Vagina (tissue), 2 donors: ENCODE results near the gene ABCA10. TPM values are rescaled to one million over a fixed set of nuclear protein-coding genes. Genes with fewer than 3 reads are reported as not detected.

Experiments
- DNase-seq, 2 donors: peaks; one replicate each; pipeline ENCODE4 v3.0.0-alpha.2; 2017; ENCODE audit errors: extremely low spot score in 2 of 2
- H3K27ac ChIP-seq: fragments of 200-600 bp; sonication (generic); one replicate; pipeline ENCODE4 v1.5.1; 2019
- H3K27me3 ChIP-seq: fragments of 200-600 bp; sonication (generic); one replicate; pipeline ENCODE4 v1.5.1; 2019
- H3K36me3 ChIP-seq, 2 donors: fragments of 200-600 bp; sonication (generic); one replicate each; pipeline ENCODE4 v1.5.1; 2017 to 2019
- H3K4me1 ChIP-seq: fragments of 200-600 bp; sonication (generic); one replicate; pipeline ENCODE4 v1.5.1; 2019
- H3K4me3 ChIP-seq, 2 donors: fragments of 200-600 bp; sonication (generic); 1 replicate in 1 of 2; 2 replicates in 1 of 2; pipeline ENCODE4 v1.5.1; 2016 to 2019
- H3K9me3 ChIP-seq: fragments of 200-600 bp; sonication (generic); one replicate; pipeline ENCODE4 v1.5.1; 2019
- POLR2A ChIP-seq, 2 donors: fragments of 450-650 bp; IDR thresholded peaks; one replicate each; pipeline ENCODE4 v1.6.1; 2017; ENCODE audit warnings: antibody characterized with exemption in 2 of 2, mild to moderate bottlenecking in 2 of 2, moderate library complexity in 2 of 2
- POLR2AphosphoS5 ChIP-seq, 2 donors: sonication (generic); formaldehyde crosslinking; IDR thresholded peaks; one replicate each; pipeline ENCODE4 v1.9.0; 2017; ENCODE audit warnings: antibody characterized with exemption in 2 of 2, mild to moderate bottlenecking in 2 of 2, low read depth in 1 of 2; ENCODE audit not compliant: insufficient read depth in 1 of 2
- intact Hi-C: fragments of 100-400 bp; cut with DNase I; formaldehyde crosslinking; loops from one replicate; pipeline ENCODE4 v1.15.1; 2023
- total RNA-seq: library from RNA; depleted of rRNA; stranded (reverse); fragments of >200 nt; gene quantifications from one replicate; pipeline ENCODE4 v1.2.3, GENCODE V29; 2016
- TF ChIP-seq, protein P1 (sequence below), 3 experiments: fragments of 450-650 bp in 2 of 3; fragments of 200-600 bp in 1 of 3; sonication (generic) in 1 of 3; IDR thresholded peaks; one replicate each; pipeline ENCODE4 v1.5.1; 2017 to 2019; ENCODE audit warnings: antibody characterized with exemption in 3 of 3, mild to moderate bottlenecking in 2 of 3, moderate library complexity in 2 of 3

ABCA10 gene
- total RNA-seq, 1 donor from 2014 or later: 32.2 TPM

DNA sequence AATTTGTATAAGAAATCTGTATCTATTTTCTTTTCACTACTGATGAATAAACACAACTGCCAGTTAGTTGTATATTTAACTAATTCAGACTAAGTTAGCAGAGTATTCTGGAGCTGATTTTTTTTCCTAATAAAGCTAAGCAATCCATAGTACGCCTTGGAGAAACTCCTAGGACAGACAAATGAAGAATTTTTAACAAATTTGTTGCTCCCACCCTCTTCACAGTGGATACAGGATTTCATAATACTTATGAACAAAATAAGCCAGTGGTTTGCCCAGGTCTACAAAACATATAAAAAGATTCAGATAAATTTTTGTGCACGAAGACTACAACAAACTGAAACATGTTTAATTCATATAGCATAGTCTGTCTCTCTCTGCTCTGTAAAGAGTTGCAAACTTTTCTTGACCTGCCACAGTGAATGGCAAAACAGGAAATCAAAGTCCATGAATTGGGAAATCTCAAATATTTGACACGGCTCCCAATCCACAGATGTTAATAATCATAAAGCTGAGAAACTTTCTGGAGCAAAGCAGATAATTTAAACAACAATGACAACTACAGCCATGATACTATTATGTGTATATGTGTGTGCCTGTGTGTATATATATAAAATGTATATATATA, 86.3 kb downstream of the ABCA10 start:
- Histone ChIP-seq H3K36me3 (no peaks in the 10 kb centered on the region), H3K4me3 (peak overlapping the region; percentile 33 to 38), H3K4me1 (peaks cover 11% of the 10 kb centered on the region), H3K27me3 (no peaks in the 10 kb centered on the region), H3K27ac (peak overlapping the region; percentile 72), H3K9me3 (no peaks in the 10 kb centered on the region)
- DNase-seq: no peak
- intact Hi-C loops: no loop called here
- TF ChIP-seq, protein P1, sequence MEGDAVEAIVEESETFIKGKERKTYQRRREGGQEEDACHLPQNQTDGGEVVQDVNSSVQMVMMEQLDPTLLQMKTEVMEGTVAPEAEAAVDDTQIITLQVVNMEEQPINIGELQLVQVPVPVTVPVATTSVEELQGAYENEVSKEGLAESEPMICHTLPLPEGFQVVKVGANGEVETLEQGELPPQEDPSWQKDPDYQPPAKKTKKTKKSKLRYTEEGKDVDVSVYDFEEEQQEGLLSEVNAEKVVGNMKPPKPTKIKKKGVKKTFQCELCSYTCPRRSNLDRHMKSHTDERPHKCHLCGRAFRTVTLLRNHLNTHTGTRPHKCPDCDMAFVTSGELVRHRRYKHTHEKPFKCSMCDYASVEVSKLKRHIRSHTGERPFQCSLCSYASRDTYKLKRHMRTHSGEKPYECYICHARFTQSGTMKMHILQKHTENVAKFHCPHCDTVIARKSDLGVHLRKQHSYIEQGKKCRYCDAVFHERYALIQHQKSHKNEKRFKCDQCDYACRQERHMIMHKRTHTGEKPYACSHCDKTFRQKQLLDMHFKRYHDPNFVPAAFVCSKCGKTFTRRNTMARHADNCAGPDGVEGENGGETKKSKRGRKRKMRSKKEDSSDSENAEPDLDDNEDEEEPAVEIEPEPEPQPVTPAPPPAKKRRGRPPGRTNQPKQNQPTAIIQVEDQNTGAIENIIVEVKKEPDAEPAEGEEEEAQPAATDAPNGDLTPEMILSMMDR (IDR thresholded peaks at IDR 0.05): no peak
- TF ChIP-seq POLR2AphosphoS5 (IDR thresholded peaks at IDR 0.05; ENCODE audit: insufficient read depth in 1 of 2, low read depth in 1 of 2) (no peak), POLR2A (IDR thresholded peaks at IDR 0.05) (no peak)

GRCh38 chr17:69141431-69142174, 87.0 kb downstream of the ABCA10 start, which contains the start of gene ABCA6:
Gene ABCA6 (minus strand): TSS chr17:69141895. CDS start chr17:69140703, 1,192 bp downstream.
- intact Hi-C loops: no loop called here
- Histone ChIP-seq H3K36me3 (peaks cover 0 to 5% of the 10 kb centered on the region in 2 donors), H3K9me3 (no peaks in the 10 kb centered on the region), H3K4me3 (peak within 1 kb of the TSS; percentile 33 to 38), H3K27ac (peak within 1 kb of the TSS; percentile 72), H3K27me3 (no peaks in the 10 kb centered on the region), H3K4me1 (peaks cover 11% of the 10 kb centered on the region)
- DNase-seq: no peak
- TF ChIP-seq POLR2AphosphoS5 (IDR thresholded peaks at IDR 0.05; ENCODE audit: insufficient read depth in 1 of 2, low read depth in 1 of 2) (no peak), POLR2A (IDR thresholded peaks at IDR 0.05) (no peak)
- TF ChIP-seq, protein P1 (IDR thresholded peaks at IDR 0.05): no peak

GRCh38 chr17:69134112-69134511, 94.5 kb downstream of the ABCA10 start:
- H3K4me3 ChIP-seq: no peak overlapping the region
- peaks cover 0 to 18% of the 10 kb centered on the region in 2 donors for H3K36me3 ChIP-seq
- no peak for DNase-seq
- no peak for TF ChIP-seq POLR2AphosphoS5 (IDR thresholded peaks at IDR 0.05; ENCODE audit: insufficient read depth in 1 of 2, low read depth in 1 of 2)
- TF ChIP-seq POLR2A (IDR thresholded peaks at IDR 0.05): no peak
- TF ChIP-seq, protein P1 (IDR thresholded peaks at IDR 0.05): no peak
- no peaks in the 10 kb centered on the region for H3K4me1 ChIP-seq
- no peak overlapping the region for H3K27ac ChIP-seq
- no peaks in the 10 kb centered on the region for H3K27me3 ChIP-seq
- intact Hi-C loops: no loop called here
- no peaks in the 10 kb centered on the region for H3K9me3 ChIP-seq

DNA sequence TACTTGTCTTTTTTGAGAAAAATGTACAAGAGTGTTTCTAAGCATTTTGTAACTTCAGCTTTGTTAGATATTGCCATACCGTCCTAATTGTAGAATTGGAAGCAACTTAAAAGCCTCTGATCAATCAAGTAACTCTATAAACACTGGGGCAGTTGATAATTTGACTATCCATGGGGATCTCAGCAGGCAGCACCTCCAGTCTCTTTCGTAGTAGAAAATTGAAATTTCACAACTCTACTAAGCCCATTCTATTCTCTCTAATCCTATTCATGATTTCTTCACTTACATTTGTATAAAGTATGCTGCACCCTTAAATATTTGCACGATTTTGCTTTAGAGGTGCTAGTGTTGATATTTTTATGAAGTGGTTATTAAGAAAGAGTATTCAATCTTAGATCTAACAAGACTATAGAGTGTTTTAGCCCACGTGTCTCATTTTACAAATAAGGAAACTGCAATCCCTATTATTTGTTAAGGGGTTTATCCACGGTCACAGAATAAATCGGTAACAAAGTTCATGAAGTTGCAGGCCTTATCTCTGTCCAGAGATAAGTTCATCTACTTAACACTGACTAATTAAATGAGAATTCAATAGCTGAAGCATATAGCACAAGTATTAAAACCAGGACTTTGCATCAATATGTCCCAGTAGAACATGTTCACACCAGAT, 97.9 kb downstream of the ABCA10 start:
- no peak for DNase-seq
- H3K27ac ChIP-seq: no peak overlapping the region
- peaks cover 0 to 13% of the 10 kb centered on the region in 2 donors for H3K36me3 ChIP-seq
- no peak overlapping the region for H3K4me3 ChIP-seq
- TF ChIP-seq POLR2A (IDR thresholded peaks at IDR 0.05): no peak
- no peaks in the 10 kb centered on the region for H3K27me3 ChIP-seq
- intact Hi-C loops: no loop called here
- H3K9me3 ChIP-seq: no peaks in the 10 kb centered on the region
- H3K4me1 ChIP-seq: no peaks in the 10 kb centered on the region

GRCh38 chr17:69123626-69124025, 105.0 kb downstream of the ABCA10 start:
- H3K27me3 ChIP-seq: no peaks in the 10 kb centered on the region
- intact Hi-C loops: no loop called here
- TF ChIP-seq, protein P1 (IDR thresholded peaks at IDR 0.05): no peak
- TF ChIP-seq POLR2A (IDR thresholded peaks at IDR 0.05): no peak
- no peak for TF ChIP-seq POLR2AphosphoS5 (IDR thresholded peaks at IDR 0.05; ENCODE audit: insufficient read depth in 1 of 2, low read depth in 1 of 2)

More at GRCh38 chr17:69123626-69124025, 105.0 kb downstream of the ABCA10 start:
- no peak overlapping the region for H3K4me3 ChIP-seq
- no peak overlapping the region for H3K27ac ChIP-seq
- DNase-seq: no peak
- no peaks in the 10 kb centered on the region for H3K4me1 ChIP-seq
- no peaks in the 10 kb centered on the region for H3K36me3 ChIP-seq
- H3K9me3 ChIP-seq: no peaks in the 10 kb centered on the region
